SJSA1 (cell line): ENCODE data around the gene SLC29A2. TPM values are rescaled to one million over a fixed set of nuclear protein-coding genes. Genes with fewer than 3 reads are reported as not detected.
"Not testable (repeated sequence)": the region's sequence is repeated elsewhere in the genome, so short reads cannot be mapped to it uniquely, and the experiment has no call there.

ENCODE experiments used
- DNase-seq, 2 experiments: peaks; one replicate each; pipeline ENCODE4 v3.0.0-alpha.2; 2015 to 2020; ENCODE audit warnings: low spot score in 2 of 2, low read depth in 1 of 2
- H3K27ac ChIP-seq: fragments of 250-450 bp; sonication (Bioruptor Pico); 2 replicates; pipeline ENCODE4 v1.5.1; 2020; ENCODE audit warnings: mild to moderate bottlenecking, moderate library complexity
- H3K27me3 ChIP-seq: fragments of 250-450 bp; sonication (Bioruptor Pico); replicated peaks from 2 replicates; pipeline ENCODE4 v1.5.1; 2020; ENCODE audit warnings: mild to moderate bottlenecking, moderate library complexity
- H3K36me3 ChIP-seq: fragments of 250-450 bp; sonication (Bioruptor Pico); 2 replicates; pipeline ENCODE4 v1.5.1; 2020; ENCODE audit warnings: mild to moderate bottlenecking
- H3K4me1 ChIP-seq: fragments of 250-450 bp; sonication (Bioruptor Pico); replicated peaks from 2 replicates; pipeline ENCODE4 v1.6.1; 2021; ENCODE audit warnings: mild to moderate bottlenecking
- H3K4me3 ChIP-seq: fragments of 250-450 bp; sonication (Bioruptor Pico); 2 replicates; pipeline ENCODE4 v1.5.1; 2020; ENCODE audit warnings: mild to moderate bottlenecking
- H3K9me3 ChIP-seq: fragments of 250-450 bp; sonication (Bioruptor Pico); replicated peaks from 2 replicates; pipeline ENCODE4 v1.5.1; 2020; ENCODE audit warnings: mild to moderate bottlenecking
- total RNA-seq: library from RNA; depleted of rRNA; stranded (reverse); fragments of >200 nt; shearing (Covaris generic); gene quantifications from 2 replicates; pipeline ENCODE4 v1.2.3, GENCODE V29; 2014

Gene SLC29A2
- total RNA-seq, 1 experiment from 2014 or later, result not detected

DNA sequence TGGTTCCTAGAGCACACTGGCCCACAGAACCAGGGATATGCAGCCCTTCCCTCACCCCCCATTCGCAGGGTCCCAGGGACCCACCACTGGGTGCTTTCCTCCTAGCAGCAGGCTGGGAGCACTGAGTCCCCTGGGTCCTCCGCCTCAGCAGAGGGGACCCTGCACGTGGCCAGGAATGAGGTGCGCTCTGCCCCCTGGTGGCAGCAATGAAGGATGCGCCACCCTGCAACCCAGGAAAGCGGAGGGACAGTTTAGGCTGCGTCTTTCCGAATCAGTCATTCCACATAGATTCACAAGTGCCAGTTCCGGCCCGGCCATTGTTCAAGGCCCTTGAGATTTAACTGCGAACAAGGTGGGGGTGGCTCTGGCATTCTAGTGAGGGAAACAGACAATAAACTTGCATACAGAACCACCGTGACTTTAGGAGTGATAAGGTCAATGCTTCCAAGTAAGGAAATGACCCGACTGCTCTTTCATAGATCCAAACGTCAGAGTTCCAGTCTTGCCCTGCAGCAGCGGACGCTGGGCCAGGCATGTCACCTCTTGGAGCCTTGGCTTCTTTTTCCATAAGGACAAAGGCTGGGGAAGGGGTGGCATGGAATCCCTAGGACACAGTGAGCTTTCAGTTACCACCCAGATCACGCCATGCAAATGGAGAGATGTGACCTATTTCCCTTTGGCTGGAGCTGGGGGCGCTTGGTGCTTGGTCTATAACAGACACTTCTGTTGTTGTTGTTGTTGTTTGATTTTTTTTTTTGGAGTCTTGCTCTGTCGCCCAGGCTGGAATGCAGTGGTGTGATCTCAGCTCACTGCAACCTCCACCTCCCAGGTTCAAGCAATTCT lies 43.0 kb downstream of the SLC29A2 start:
- Histone ChIP-seq H3K36me3 (peaks cover 30% of the 10 kb centered on the region), H3K4me1 (peaks cover 89% of the 10 kb centered on the region), H3K9me3 (no peaks in the 10 kb centered on the region), H3K4me3 (no peak overlapping the region), H3K27ac (peak overlapping the region; percentile 94), H3K27me3 (no peaks in the 10 kb centered on the region)
- DNase-seq, result peak; percentile 99 to 100

DNA sequence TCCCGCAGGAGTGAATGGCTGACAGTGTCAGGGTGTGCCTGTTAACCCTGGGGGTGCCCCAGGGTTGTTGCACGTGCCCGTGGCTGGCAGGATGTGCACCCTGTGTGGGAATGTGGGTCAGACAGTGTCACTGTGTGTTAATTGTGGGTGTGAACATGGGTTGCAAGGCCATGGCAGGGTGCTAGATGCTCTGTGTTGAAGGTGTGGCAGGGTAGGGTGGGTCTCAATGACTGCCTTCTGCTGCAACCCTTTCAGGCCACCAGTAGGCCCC lies 43.6 kb downstream of the SLC29A2 start:
- peaks cover 92% of the 10 kb centered on the region for H3K4me1 ChIP-seq
- DNase-seq, result peak in 1 of 2 experiments; percentile 96
- no peaks in the 10 kb centered on the region for H3K9me3 ChIP-seq
- no peaks in the 10 kb centered on the region for H3K27me3 ChIP-seq
- H3K4me3 ChIP-seq, result no peak overlapping the region
- H3K27ac ChIP-seq, result peak overlapping the region; percentile 94
- peaks cover 24% of the 10 kb centered on the region for H3K36me3 ChIP-seq

DNA sequence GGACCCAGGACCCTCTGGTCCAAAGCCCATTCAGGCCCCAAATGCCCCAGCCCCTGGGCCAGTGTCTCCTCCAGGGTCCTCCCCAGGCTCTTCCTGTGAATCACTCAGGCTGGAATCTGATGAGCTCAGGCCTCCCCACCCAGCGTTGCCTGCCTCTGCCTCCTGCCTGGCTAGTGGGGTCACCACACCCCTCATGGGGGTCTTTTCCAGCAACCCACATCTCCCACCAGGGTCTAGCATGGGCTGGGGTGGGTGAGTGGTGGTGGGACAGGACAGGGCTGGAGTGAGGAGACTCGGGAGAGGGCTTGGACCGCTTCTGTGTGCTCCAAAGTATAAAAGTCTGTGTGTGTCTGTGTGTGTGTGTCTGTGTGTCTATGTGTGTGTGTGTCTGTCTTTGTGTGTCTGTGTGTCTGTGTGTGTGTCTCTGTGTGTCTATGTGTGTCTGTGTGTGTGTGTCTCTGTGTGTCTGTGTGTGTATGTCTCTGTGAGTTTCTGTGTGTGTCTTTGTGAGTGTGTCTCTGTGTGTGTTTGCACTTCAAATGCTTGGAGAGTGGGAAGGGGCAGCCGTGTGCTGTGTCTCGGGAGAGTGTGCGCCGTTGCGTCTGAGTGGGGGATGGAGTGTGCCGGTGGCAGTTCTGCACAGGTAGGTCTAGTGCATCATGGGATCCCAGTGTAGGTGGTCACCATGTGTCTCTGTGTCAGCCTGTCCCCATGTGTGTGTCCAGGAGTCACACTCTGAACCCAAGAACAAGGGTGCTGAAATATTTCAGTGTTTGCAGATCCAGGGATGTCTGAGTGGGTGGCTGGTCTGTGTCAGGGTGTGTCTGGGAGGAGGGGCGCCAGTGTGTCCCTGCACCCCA lies 44.2 kb downstream of the SLC29A2 start:
- Histone ChIP-seq H3K27ac (peak overlapping the region; percentile 94), H3K9me3 (no peaks in the 10 kb centered on the region), H3K36me3 (peaks cover 18% of the 10 kb centered on the region), H3K4me3 (no peak overlapping the region), H3K27me3 (no peaks in the 10 kb centered on the region), H3K4me1 (peaks cover 91% of the 10 kb centered on the region)
- DNase-seq, result peak; percentile 95 to 99

- peak; percentile 100 for DNase-seq
- Histone ChIP-seq H3K27ac (peak overlapping the region; percentile 94), H3K4me1 (peaks cover 82% of the 10 kb centered on the region), H3K36me3 (peaks cover 9% of the 10 kb centered on the region), H3K4me3 (no peak overlapping the region), H3K27me3 (no peaks in the 10 kb centered on the region), H3K9me3 (no peaks in the 10 kb centered on the region)
Observed at GRCh38 chr11:66326261-66327111, 45.1 kb downstream of the SLC29A2 start.

DNA sequence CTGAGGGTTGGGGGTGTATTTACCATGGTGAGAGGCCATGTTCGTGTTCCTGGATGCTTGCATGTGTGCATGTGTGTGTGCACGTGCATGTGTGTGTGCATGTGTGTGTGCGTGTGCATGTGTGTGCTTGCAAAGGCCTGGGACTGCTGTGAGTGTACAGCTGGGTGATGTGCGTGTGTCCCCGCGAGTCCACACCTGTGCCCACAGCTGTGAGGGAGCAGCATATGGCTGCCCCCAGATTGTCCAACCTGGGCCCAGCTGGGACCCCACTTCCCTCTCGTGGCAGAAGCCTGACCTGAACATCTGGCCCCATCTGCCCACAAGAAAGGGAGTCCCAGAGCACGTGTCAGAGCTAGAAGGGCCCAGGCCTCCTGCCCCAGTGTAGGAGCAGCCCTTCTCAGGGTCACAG lies 46.3 kb downstream of the SLC29A2 start:
- Histone ChIP-seq H3K27me3 (no peaks in the 10 kb centered on the region), H3K36me3 (no peaks in the 10 kb centered on the region), H3K9me3 (no peaks in the 10 kb centered on the region), H3K27ac (peak overlapping the region; percentile 75), H3K4me3 (no peak overlapping the region), H3K4me1 (peaks cover 70% of the 10 kb centered on the region)
- DNase-seq, result peak in 1 of 2 experiments; percentile 82

DNA sequence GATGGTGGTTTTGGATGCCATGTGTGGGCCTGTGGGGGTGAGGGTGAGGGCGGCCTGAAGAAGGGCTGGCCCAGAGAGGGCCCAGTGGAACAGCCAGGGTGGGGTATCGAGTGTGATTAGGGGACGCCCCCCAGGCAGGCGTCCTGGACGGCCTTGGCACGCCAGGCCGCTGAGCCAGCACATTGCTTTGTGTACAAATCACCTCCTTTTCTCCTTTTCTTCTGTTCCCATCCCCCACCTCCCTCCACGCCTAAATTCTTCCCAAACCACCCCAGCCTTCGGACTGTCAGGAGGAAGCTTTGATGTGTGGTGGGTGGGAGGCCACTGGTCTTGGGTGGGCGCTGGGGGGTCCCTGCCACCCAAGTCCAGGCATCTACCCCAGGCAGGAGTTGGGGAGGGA lies 46.9 kb downstream of the SLC29A2 start:
- peak; percentile 100 for DNase-seq
- H3K27me3 ChIP-seq, result no peaks in the 10 kb centered on the region
- no peaks in the 10 kb centered on the region for H3K36me3 ChIP-seq
- no peak overlapping the region for H3K4me3 ChIP-seq
- no peaks in the 10 kb centered on the region for H3K9me3 ChIP-seq
- H3K4me1 ChIP-seq, result peaks cover 64% of the 10 kb centered on the region
- H3K27ac ChIP-seq, result peak overlapping the region; percentile 75

DNA sequence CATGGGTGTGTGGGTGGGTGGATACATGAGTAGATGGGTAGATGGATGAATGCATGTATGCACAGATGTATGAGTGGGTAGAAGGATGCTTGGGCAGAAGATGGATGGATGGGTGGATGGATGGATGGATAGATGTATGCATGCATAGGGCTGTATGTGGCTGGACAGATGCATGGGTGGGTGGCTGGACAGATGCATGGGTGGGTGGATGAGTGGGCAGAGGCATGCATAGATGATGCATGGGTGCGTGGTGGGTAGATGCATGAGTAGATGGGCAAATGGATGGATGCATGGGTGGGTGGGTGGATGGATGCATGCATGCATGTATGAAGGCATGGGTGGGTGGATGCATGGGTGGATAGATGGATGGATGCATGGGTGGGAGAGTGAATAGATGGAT lies 47.9 kb downstream of the SLC29A2 start:
- DNase-seq, result no peak
- H3K4me3 ChIP-seq, result no peak overlapping the region
- H3K36me3 ChIP-seq, result no peaks in the 10 kb centered on the region
- H3K27me3 ChIP-seq, result no peaks in the 10 kb centered on the region
- H3K9me3 ChIP-seq, result no peaks in the 10 kb centered on the region
- no peak overlapping the region for H3K27ac ChIP-seq
- H3K4me1 ChIP-seq, result peaks cover 61% of the 10 kb centered on the region

- Histone ChIP-seq H3K9me3 (no peaks in the 10 kb centered on the region), H3K4me3 (no peak overlapping the region), H3K27ac (no peak overlapping the region), H3K4me1 (peaks cover 61% of the 10 kb centered on the region), H3K36me3 (no peaks in the 10 kb centered on the region), H3K27me3 (no peaks in the 10 kb centered on the region)
- DNase-seq, result no peak
Observed at GRCh38 chr11:66322732-66323427, 48.7 kb downstream of the SLC29A2 start.

DNA sequence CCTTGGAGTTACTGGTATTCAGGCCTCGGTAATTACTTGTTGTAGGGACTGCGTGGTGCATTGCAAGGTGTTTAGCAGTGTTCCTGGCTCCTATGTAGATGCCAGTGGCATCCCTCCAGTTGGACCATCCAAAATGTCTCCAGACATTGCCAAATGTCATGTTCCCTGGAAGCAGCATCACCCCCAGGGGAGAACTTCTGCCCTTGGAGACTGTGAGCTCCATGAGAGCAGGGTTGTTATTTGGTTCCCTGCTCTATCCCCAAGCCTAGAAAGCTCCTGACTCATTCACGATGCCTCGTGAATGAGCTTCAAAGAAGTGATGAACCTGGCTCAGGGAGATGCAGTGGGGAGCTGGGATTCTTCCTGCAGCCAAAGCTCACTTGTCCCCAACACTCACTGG lies 50.0 kb downstream of the SLC29A2 start:
- peaks cover 1% of the 10 kb centered on the region; the same call in 1 of the 2 replicates for H3K9me3 ChIP-seq
- DNase-seq, result no peak
- H3K4me3 ChIP-seq, result no peak overlapping the region
- H3K27ac ChIP-seq, result no peak overlapping the region
- peaks cover 60% of the 10 kb centered on the region for H3K4me1 ChIP-seq
- H3K27me3 ChIP-seq, result no peaks in the 10 kb centered on the region
- peaks cover 2% of the 10 kb centered on the region for H3K36me3 ChIP-seq

- H3K36me3 ChIP-seq, result peaks cover 11% of the 10 kb centered on the region
- H3K9me3 ChIP-seq, DNase-seq, H3K4me3 ChIP-seq, H3K27ac ChIP-seq, H3K27me3 ChIP-seq: not testable (repeated sequence)
- peaks cover 61% of the 10 kb centered on the region for H3K4me1 ChIP-seq
Observed at GRCh38 chr11:66320748-66321147, 50.8 kb downstream of the SLC29A2 start.

GRCh38 chr11:66320289-66320688 lies 51.3 kb downstream of the SLC29A2 start:
- H3K27ac ChIP-seq, H3K4me3 ChIP-seq, H3K27me3 ChIP-seq, H3K9me3 ChIP-seq, DNase-seq: not testable (repeated sequence)
- Histone ChIP-seq H3K4me1 (peaks cover 61% of the 10 kb centered on the region), H3K36me3 (peaks cover 16% of the 10 kb centered on the region)

DNA sequence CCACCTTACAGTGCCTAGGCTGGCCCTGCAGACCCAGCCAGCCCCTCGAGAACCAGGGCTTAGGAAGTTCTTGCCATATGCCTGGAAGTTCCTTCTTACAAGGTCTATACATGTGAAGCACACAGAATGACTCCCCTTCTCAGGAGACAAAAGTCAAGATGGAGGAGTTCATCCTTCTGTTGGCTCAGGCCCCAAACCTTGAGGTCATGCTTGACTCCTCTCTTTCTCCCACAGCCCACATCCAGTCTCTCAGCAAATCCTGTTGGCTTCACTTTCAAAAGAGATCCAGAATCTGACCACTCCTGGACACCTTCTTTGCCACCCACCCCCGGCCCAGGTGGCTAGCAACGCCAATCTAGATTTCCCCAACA lies 53.0 kb downstream of the SLC29A2 start:
- Histone ChIP-seq H3K27me3 (no peaks in the 10 kb centered on the region), H3K27ac (peak overlapping the region; percentile 94), H3K4me1 (peaks cover 60% of the 10 kb centered on the region), H3K36me3 (peaks cover 33% of the 10 kb centered on the region), H3K4me3 (no peak overlapping the region), H3K9me3 (peaks cover 6% of the 10 kb centered on the region; the same call in 1 of the 2 replicates)
- DNase-seq, result no peak
